ENCODE results near the gene COMMD8. TPM values are rescaled to one million over a fixed set of nuclear protein-coding genes. Genes with fewer than 3 reads are reported as not detected.

Gene COMMD8
- total and polyA plus RNA-seq, 11 donors, result 4.6 to 27.9 (median 18.4) TPM

DNA sequence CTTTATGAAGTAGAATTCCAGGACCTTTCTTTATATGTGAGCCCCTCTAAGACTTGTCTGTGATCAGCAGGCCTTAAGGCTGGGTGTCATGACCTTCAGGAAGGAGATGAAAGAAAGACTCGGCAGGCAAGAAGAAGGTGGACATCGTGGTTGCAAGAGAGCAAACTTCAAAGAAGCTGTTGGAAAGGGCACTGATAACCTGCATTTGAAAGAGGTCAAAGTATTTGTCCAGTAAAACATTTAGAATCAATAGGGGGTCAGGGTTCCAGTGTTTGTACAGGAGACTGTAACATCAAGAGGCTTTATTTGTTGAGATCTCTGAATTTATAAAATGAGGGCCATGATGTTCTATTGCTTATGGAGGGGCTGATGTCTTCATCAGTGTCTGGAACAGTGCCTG lies 44.2 kb downstream of the COMMD8 start:
- no peaks in the 10 kb centered on the region for H3K4me1 ChIP-seq
- no peaks in the 10 kb centered on the region for H3K36me3 ChIP-seq
- DNase-seq (no peak), ATAC-seq (no peak)
- intact Hi-C loops (cut with DNase I), result no loop called here
- H3K27ac ChIP-seq, result no peak overlapping the region
- WGBS, 4 donors, result 43 to 55% (median 45%) methylated on average over 2 of the region's 2 CpGs
- H3K9me3 ChIP-seq, result no peaks in the 10 kb centered on the region
- TF ChIP-seq, protein P1, sequence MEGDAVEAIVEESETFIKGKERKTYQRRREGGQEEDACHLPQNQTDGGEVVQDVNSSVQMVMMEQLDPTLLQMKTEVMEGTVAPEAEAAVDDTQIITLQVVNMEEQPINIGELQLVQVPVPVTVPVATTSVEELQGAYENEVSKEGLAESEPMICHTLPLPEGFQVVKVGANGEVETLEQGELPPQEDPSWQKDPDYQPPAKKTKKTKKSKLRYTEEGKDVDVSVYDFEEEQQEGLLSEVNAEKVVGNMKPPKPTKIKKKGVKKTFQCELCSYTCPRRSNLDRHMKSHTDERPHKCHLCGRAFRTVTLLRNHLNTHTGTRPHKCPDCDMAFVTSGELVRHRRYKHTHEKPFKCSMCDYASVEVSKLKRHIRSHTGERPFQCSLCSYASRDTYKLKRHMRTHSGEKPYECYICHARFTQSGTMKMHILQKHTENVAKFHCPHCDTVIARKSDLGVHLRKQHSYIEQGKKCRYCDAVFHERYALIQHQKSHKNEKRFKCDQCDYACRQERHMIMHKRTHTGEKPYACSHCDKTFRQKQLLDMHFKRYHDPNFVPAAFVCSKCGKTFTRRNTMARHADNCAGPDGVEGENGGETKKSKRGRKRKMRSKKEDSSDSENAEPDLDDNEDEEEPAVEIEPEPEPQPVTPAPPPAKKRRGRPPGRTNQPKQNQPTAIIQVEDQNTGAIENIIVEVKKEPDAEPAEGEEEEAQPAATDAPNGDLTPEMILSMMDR (IDR thresholded peaks at IDR 0.05), result no peak
- no peaks in the 10 kb centered on the region for H3K27me3 ChIP-seq
- H3K4me3 ChIP-seq, result no peak overlapping the region

DNA sequence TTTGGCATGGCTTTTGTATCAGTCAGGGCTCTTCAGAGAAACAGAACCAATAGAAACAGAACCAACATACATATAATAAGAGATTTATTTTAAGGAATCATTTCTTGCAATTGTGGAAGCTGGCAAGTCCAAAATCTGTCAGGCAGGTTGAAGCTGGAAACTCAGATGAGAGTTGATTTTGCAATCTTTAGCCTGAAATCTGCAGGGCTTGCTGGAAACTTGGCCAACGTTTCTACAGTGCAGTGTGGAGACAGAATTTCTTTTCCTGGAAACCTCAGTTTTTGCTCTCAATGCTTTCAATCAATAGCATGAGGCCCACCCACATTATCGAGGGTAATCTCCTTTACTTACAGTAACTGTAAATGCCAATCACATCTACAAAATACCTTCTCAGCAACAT lies 45.4 kb downstream of the COMMD8 start:
- DNase-seq (no peak), ATAC-seq (no peak)
- Histone ChIP-seq H3K27ac (no peak overlapping the region), H3K36me3 (no peaks in the 10 kb centered on the region), H3K27me3 (no peaks in the 10 kb centered on the region), H3K4me3 (no peak overlapping the region), H3K9me3 (no peaks in the 10 kb centered on the region), H3K4me1 (no peaks in the 10 kb centered on the region)
- intact Hi-C loops (cut with DNase I), result no loop called here
- TF ChIP-seq POLR2A (IDR thresholded peaks at IDR 0.05), result no peak
- TF ChIP-seq, protein P1 (IDR thresholded peaks at IDR 0.05), result no peak
- 54 to 89% (median 72%) methylated on average over 2 of the region's 2 CpGs for whole genome bisulfite sequencing, 4 donors

DNA sequence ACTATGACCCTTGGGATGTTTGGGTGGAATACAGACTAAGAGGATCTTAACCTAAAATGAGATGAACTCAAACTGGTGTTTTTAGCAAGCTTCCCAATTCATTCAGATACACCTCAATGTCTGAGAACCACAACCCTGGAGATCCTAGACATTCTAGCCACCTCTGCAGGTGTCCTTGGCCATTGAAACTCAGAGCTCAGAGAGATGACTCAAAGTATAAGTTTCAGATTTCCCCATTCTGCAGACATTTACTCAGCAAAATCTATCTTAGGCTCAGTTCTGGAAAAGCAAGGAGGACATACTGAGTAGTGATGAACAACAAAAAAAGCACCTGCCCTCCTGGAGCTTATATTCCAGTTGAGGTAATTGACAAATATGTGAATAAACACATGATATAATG lies 47.8 kb downstream of the COMMD8 start:
- Histone ChIP-seq H3K4me1 (no peaks in the 10 kb centered on the region), H3K9me3 (no peaks in the 10 kb centered on the region), H3K27me3 (no peaks in the 10 kb centered on the region), H3K27ac (no peak overlapping the region), H3K36me3 (no peaks in the 10 kb centered on the region), H3K4me3 (no peak overlapping the region)
- intact Hi-C loops (cut with DNase I), result no loop called here
- TF ChIP-seq, protein P1 (IDR thresholded peaks at IDR 0.05), result no peak
- no peak for TF ChIP-seq POLR2A (IDR thresholded peaks at IDR 0.05)
- DNase-seq (no peak), ATAC-seq (no peak)

DNA sequence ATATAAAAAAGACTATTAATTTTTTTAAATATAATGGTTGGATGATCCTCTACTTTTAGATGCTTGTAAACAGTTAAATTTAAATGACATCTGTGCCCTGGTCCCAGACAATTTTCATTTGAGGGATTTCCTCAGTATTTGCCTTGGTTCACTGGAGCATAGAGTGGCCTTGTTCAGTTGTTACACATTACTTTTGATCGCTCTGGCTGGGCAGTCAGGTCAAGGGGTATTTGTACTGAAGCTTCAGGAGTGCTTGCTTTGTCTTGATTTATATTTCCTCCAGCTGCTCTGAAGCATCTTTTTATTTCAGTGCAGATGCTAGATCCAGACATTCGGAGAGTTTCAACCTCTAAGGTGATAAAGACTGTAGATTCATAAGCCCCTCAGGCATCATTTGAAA lies 50.0 kb downstream of the COMMD8 start:
- H3K9me3 ChIP-seq, result no peaks in the 10 kb centered on the region
- 73 to 90% (median 83%) methylated on average over 2 of the region's 2 CpGs for WGBS, 4 donors
- DNase-seq (no peak), ATAC-seq (no peak)
- H3K4me1 ChIP-seq, result no peaks in the 10 kb centered on the region
- H3K27ac ChIP-seq, result no peak overlapping the region
- no peak overlapping the region for H3K4me3 ChIP-seq
- no peaks in the 10 kb centered on the region for H3K36me3 ChIP-seq
- intact Hi-C loops (cut with DNase I), result no loop called here
- H3K27me3 ChIP-seq, result no peaks in the 10 kb centered on the region
- no peak for TF ChIP-seq POLR2A (IDR thresholded peaks at IDR 0.05)
- TF ChIP-seq, protein P1 (IDR thresholded peaks at IDR 0.05), result no peak

Data from heart left ventricle (tissue), 16 donors.